ENCODE data around the gene PITPNC1.

PITPNC1 gene

GRCh38 chr17:67372751-67373150, 4.3 kb upstream of the PITPNC1 start:
- in situ Hi-C loops (cut with MboI; ENCODE audit: low sequenced_read_pairs, unreplicated experiment): loop anchor here (10.0 kb wide), 1 partner anchor 312 kb away; no protein-coding TSS in a partner anchor
- TF ChIP-seq, protein P1, sequence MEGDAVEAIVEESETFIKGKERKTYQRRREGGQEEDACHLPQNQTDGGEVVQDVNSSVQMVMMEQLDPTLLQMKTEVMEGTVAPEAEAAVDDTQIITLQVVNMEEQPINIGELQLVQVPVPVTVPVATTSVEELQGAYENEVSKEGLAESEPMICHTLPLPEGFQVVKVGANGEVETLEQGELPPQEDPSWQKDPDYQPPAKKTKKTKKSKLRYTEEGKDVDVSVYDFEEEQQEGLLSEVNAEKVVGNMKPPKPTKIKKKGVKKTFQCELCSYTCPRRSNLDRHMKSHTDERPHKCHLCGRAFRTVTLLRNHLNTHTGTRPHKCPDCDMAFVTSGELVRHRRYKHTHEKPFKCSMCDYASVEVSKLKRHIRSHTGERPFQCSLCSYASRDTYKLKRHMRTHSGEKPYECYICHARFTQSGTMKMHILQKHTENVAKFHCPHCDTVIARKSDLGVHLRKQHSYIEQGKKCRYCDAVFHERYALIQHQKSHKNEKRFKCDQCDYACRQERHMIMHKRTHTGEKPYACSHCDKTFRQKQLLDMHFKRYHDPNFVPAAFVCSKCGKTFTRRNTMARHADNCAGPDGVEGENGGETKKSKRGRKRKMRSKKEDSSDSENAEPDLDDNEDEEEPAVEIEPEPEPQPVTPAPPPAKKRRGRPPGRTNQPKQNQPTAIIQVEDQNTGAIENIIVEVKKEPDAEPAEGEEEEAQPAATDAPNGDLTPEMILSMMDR (IDR thresholded peaks at IDR 0.05; ENCODE audit: borderline replicate concordance, control extremely low read depth, extremely low read depth, insufficient read depth, missing control alignments): no peak
- no peak for DNase-seq (ENCODE audit: low spot score)

DNA sequence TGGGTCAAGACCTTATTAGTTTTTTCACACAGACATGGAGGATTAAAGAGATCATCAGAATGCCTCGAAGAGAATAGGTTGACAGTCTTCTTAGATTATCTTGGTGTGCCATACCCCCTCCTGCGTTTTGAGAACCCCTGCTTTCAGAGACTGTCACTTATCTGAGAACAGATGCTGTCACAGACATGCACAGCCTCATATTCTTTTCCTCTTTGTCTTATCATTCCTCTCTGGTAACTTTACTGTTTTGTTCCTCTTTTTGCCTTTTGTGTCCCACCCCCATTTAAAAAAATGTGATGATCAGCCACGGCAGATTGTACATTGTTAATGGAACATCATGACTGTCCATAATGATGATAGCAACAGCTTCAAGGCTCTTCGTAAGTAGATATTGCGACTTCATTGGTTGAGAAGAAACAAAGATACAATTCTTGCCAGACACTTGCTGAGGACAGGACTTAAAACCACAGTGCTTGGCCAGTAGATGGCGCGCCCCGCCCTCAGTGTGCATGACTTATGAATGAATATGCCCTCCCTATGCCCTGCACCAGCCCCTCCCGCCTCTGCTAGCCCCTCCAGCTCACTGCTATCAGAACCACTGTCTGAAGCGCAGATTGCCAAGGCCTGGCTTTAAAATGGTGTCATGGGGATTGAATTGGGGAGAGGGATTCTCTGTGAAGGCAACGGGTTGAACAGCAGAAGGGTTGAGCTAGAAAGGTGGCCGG, 2.6 kb upstream of the PITPNC1 start:
- TF ChIP-seq, protein P1 (IDR thresholded peaks at IDR 0.05; ENCODE audit: borderline replicate concordance, control extremely low read depth, extremely low read depth, insufficient read depth, missing control alignments): peak; percentile 91
- in situ Hi-C loops (cut with MboI; ENCODE audit: low sequenced_read_pairs, unreplicated experiment): loop anchor here (10.0 to 25.0 kb wide), 2 partner anchors 213 to 310 kb away; no protein-coding TSS in a partner anchor
- DNase-seq (ENCODE audit: low spot score): peak; percentile 84

- TF ChIP-seq, protein P1 (IDR thresholded peaks at IDR 0.05; ENCODE audit: borderline replicate concordance, control extremely low read depth, extremely low read depth, insufficient read depth, missing control alignments): no peak
- DNase-seq (ENCODE audit: low spot score): no peak
- in situ Hi-C loops (cut with MboI; ENCODE audit: low sequenced_read_pairs, unreplicated experiment): loop anchor here (10.0 to 25.0 kb wide), 2 partner anchors 212 to 310 kb away; no protein-coding TSS in a partner anchor
These were observed 2.0 kb upstream of the PITPNC1 start for GRCh38 chr17:67375054-67375427.

DNA sequence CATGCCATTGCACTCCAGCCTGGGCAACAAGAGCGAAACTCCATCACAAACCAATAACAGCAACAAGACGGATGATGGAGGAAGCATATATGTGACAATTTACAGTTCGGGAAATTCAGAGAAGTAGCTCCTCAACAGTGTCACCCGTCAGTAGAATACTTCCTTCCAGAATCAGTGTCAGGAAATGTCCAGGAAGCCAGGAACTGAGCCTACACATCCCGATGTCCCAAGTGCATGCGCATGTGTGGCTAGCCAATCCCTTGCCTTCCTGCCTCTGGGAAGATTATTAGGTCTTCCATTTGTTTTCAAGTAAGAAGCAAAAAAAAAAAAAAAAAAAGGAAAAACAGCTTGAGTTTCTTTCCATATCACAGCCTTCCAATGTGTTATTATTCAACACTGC, 1.4 kb upstream of the PITPNC1 start:
- TF ChIP-seq, protein P1 (IDR thresholded peaks at IDR 0.05; ENCODE audit: borderline replicate concordance, control extremely low read depth, extremely low read depth, insufficient read depth, missing control alignments): no peak
- in situ Hi-C loops (cut with MboI; ENCODE audit: low sequenced_read_pairs, unreplicated experiment): loop anchor here (10.0 to 25.0 kb wide), 2 partner anchors 212 to 309 kb away; no protein-coding TSS in a partner anchor
- no peak for DNase-seq (ENCODE audit: low spot score)

GRCh38 chr17:67376415-67376736, 705 bp upstream of the PITPNC1 start:
- DNase-seq (ENCODE audit: low spot score): no peak
- in situ Hi-C loops (cut with MboI; ENCODE audit: low sequenced_read_pairs, unreplicated experiment): loop anchor here (10.0 to 25.0 kb wide), 2 partner anchors 211 to 308 kb away; no protein-coding TSS in a partner anchor
- TF ChIP-seq, protein P1 (IDR thresholded peaks at IDR 0.05; ENCODE audit: borderline replicate concordance, control extremely low read depth, extremely low read depth, insufficient read depth, missing control alignments): no peak

GRCh38 chr17:67377488-67378453, 690 bp downstream of the PITPNC1 start:
- TF ChIP-seq, protein P1 (IDR thresholded peaks at IDR 0.05; ENCODE audit: borderline replicate concordance, control extremely low read depth, extremely low read depth, insufficient read depth, missing control alignments): peak; percentile 35
- in situ Hi-C loops (cut with MboI; ENCODE audit: low sequenced_read_pairs, unreplicated experiment): loop anchor here (10.0 to 25.0 kb wide), 2 partner anchors 210 to 307 kb away; no protein-coding TSS in a partner anchor
- peak; percentile 69 for DNase-seq (ENCODE audit: low spot score)
